Iris pigment epithelial cell (primary cell): ENCODE data around the gene ATAD1.
"Not testable (repeated sequence)": the region's sequence is repeated elsewhere in the genome, so short reads cannot be mapped to it uniquely, and the experiment has no call there.

ENCODE experiments used
- DNase-seq: peaks from one replicate; pipeline ENCODE4 v3.0.0-alpha.2; 2011; ENCODE audit warnings: low read depth

ATAD1 gene

DNA sequence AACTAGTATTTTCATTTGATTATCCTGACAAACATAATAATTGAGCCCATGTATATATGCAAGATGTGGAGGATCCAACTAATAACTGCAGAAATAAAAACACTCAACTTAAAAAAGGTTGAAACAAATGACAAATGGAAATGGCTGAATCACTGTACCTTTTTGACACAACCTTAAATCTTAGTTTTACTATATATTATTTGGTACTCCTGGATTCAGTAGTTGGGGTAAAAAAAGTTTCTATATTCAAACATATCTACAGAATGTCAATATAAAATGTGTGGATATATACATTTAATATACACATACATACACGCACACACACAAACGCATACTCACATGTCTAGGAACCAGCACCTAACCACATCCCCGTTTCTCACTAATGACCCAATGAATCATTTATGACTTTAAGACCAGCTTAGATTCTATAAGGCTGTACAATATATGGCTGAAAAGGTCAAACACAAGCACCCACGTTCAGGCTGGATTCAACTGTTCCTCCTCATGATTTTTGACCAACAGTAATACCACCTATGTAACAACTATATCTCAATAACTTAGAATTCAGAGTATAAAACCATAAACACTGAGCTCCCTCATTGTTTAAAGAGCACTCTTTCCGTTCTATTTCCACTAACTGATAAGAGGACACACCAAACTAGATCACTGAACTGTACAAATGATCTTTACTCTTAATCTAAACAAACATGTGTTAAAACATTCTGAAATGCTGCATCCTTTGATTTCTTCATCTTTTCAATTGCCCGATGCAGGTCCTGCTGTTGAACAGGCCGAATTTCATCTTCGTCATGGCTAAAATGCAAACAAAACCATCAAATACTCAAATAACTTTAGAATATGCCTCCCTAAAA, 63.8 kb downstream of the ATAD1 start:
- no peak for DNase-seq

DNA sequence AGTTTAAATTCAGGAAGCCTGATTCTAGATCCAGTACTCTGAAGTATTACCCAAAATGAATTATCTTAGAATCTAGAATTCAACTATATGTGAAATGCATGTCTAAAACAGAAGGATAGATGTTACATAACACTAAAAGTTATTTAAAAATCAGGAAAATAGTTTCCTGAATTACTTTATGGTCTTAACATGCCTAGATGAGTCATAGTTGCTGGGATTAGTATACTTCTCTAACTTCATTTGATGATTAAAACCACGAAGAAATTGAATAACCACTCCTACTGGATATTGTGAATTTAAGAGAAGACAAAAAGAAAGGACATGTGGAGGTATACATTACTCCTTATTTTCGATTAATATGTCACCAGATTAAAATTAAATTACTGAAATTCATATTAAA, 65.5 kb downstream of the ATAD1 start:
- peak; percentile 78 for DNase-seq

DNA sequence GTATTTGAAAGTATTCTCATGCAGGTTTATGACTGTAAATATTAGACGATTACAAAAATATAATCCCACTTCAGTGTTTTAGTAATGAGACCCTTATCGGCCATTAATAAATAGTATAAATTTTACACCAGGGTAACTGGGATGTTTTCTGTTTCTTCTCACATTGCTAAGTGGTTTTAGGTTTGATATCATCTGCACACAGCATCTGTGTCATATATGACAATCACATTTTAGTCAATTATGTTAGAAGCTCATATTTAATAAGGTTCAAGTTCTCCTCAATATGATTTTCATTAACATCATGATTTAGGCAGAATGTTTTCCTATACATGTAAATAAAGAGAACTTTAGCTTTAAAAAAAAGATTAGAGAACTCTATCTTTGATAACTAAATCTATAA, 66.8 kb downstream of the ATAD1 start:
- DNase-seq, result no peak

DNA sequence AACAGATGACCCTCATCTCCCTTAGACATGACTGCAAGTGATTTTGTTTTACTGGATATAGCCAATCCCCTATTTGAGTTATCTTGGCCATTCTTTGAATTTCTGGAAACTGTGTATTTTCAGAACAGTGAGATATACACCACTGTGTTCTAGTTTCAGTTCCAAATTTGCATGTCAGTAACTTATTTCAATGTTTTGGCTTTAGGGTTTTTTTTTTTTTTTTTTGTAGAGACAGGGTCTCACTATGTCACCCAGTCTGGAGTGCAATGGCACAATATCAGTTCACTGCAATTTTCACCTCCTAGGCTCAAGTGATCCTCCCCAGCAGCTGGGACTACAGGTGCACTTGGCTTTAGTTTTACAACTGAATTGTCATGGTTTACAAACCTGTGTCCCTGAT, 67.2 kb downstream of the ATAD1 start:
- DNase-seq, result no peak

DNA sequence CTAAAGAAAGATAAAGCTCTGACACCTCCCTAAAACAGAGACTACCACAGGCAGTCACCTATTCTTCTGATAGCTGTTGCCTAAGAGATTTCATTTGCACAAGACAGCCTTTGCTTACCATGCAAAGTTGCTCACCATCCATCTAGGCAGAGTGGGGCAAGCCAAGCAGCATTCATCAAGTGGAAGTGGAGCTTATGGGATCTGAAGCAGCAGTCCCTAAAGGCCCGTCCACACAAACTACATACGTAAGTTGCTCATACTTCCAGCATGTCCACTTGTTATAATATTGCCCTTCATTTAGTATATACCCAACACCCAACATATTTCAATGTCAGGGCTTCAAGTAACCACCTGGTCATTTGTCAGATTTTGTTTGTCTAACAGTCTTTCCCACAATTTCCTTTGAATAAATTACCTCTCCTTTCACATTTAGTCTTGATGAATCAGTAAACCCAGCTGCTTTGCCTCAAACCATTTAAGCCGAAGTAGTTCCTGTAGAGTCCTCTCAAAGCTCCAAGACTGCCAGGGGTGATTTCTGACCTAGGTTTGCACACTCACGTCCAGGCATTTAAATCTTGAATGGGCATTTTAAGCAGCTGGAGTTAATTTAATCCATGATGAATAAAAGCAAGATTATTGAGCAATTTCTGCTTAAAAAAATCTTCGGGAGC, 67.9 kb downstream of the ATAD1 start:
- peak; percentile 78 for DNase-seq

DNA sequence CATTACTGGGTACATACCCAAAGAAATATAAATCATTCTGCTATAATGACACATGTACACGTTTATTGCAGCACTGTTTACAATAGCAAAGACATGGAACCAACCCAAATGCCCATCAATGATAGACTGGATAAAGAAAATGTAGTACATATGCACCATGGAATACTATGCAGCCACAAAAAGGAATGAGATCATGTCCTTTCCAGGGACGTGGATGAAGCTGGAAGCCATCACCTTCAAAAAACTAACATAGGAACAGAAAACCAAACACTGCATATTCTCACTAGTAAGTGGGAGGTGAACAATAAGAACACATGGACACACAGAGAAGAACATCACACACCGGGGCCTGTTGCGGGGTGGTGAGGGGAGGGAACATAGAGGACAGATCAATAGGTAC, 69.8 kb downstream of the ATAD1 start:
- not testable (repeated sequence) for DNase-seq

DNA sequence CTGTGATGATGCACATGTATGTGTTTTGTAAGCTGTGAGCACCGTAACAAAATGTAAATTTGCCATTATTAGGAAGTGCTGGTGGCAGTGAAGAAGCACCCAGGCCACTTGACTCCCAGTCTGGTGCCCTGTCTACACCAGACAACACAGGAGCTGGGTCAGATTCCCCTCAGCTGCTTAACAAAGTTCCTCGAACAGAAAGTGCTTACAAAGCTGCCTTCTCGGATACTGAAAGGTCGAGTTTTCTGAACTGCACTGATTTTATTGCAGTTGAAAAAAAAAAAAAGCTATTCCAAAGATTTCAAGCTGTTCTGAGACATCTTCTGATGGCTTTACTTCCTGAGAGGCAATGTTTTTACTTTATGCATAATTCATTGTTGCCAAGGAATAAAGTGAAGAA, 71.1 kb downstream of the ATAD1 start:
- DNase-seq, result no peak

DNA sequence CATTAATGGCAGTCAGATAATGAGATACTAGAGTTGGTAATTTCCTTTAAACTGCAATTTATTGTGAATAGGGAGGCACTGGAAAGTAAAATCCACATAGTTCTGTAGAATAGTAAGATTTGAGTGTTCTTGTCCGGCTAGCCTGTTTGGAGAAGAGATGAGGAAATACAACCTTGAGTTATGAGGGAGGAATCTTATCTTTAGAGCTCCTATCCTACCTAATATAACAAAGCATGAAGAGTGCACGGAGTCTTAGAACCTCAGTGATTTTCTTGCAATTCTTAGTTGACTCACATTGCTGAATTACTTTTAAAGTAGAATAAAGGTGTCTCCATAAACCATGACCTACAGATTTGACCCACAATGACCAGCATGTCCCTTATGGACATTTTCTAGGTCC, 73.4 kb downstream of the ATAD1 start:
- DNase-seq, result no peak

DNA sequence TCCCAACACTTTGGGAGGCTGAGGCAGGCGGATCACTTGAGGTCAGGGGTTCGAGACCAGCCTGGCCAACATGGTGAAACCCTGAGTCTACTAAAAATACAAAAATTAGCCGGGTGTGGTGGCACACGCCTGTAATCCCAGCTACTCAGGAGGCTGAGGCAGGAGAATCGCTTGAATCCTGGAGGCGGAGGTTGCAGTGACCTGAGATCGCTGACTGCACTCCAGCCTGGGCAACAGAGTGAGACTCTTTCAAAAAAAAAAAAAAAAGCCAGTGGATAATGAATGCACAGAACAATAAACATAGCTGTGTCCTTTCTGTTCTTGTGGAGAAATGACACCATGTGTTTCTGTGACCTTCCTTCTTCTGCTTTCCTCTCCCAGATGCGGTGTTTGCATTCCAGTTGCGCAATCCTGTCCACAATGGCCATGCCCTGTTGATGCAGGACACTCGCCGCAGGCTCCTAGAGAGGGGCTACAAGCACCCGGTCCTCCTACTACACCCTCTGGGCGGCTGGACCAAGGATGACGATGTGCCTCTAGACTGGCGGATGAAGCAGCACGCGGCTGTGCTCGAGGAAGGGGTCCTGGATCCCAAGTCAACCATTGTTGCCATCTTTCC, 74.9 kb downstream of the ATAD1 start:
- peak; percentile 32 for DNase-seq

DNA sequence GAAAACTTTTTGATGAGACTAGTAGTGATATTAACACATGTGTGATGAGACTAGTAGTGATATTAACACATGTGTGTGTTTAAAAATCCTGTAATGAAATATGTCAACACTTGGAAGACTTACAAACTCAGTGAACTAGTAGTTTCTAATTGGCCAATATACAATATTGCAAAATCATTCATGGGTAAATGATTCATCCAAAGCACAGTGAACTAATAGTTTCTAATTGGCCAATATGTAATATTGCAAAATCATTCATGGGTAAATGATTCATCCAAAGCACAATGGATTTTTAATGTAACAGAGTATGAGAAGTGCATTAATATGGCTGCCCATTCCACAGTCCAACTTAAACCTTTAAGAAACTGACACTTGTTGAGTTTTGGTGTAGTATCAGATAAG, 77.8 kb downstream of the ATAD1 start:
- DNase-seq, result peak; percentile 89

DNA sequence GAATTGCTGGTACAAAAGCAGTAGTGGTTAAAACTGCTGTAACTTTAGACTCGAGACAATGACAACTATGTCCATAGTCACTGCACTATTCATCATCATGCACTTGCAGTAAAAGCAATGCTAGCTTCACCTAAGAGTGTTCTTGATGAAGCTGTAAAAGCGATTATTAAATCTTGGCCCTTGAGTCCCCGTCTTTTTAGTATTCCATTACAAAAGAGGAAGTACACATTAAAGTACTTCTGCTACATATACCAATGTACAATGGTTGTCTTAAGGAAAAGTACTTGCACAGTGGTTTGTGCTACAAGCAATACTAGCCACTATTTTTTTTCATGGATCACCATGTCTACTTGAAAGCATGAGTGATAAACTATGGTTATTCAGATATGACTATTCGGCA, 78.3 kb downstream of the ATAD1 start:
- no peak for DNase-seq

DNA sequence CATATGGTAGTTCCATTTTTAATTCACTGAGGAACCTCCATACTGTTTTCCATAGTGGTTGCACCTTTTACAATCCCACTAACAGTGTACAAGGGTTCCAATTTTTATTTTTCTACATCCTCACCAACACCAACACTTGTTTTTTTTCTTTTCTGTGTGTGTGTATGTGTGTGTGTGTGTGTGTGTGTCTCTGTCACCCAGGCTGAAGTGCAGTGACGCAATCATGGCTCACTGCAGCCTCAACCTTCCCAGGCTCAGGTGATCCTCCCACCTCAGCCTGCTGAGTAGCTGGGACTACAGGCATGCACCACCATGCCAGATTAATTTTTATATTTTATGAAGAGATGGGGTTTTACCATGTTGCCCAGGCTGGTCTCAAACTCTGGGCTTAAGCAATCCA, 79.8 kb downstream of the ATAD1 start:
- DNase-seq, result not testable (repeated sequence)

DNA sequence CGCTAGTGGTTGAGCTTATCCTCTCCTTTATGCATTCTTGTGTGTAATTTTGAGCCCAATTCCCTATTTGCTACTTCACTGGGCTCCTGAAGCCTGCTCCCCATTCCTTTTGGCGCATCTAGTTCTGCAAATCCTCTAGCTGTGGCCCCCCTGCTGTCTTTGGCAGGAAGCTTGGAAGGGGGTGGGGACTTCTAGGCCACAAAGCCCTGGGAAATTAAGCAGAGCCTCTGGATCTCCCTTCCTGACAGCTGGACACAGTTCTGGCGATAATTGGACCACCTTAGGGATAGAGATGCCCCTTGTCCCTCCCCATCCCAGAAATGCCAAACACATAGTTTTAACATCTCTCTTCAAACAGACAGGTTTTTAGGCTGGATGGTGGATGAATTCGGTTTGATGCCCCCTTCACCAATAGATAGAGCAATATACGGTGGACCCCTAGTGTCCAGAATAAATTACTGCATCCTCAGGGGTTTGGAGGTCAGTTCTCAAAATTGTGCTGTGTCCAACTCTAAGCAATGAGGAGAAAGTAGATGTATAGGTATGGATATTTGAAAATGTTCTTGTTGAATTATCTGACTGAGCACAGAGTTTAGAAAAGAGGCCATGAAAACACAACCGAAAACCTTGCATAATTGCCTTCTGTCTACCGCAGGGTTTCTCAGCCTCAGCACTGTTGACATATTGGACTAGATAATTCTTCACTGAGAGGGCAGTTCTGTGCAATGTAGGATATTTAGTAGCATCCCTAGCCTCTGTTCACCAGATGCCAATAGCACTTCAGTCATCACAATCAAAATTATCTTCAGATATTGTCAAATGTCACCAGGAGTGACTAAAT, 82.8 kb downstream of the ATAD1 start:
- DNase-seq, result peak; percentile 47

DNA sequence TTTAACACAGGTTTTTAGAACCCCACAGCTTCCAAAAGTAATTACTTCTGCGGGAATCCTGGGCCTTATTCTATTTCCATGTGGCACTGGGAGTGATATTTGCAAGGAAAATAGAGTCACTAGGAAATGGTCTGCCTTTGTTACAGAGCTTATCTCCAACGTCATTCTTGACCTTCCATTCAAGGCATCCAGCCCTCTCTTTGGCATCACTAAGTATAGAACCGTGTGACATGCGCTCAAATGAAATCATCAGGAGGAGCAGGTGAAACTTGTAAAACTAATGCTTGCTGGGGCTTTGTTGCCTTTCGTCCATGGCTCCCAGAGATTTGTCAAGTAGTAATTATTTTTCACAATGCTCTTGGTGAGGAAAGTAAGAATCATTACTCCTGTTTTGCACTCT, 84.9 kb downstream of the ATAD1 start:
- DNase-seq, result no peak

DNA sequence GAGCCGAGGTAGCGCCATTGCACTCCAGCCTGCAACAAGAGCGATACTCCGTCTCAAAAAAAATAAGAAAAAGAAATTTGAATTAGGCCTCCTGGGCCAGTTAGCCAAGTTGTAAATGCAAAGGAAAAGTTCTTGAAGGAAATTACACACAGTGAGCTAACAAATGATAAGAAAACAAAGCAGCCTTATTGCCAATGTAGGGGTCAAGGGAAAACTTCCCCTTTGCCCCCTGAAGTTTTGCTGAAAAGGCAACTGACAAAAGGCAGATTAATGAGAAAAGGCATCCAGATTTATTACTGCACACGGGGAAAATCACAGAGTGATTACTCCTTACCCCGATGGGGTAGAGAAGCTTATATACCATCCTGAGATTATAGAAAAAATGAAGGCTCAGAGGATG, 88.1 kb downstream of the ATAD1 start:
- no peak for DNase-seq

DNA sequence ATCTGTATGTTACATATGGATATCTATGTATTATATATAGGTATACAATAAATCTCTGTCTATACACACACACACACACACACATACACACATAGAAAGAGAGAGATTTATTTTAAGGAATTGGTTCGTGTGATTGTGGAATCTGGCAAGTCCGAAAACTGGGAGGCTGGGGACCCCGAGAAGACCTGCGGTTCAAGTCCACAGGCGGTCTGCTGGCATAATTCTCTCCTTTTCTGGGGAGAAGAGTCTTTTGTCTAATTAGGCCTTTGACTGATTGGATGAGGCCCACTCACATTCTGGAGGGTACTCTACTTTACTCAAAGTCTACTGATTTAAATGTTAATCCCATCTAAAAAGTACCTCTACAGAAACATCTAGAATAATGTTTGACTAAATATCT, 93.2 kb downstream of the ATAD1 start:
- DNase-seq, result no peak

DNA sequence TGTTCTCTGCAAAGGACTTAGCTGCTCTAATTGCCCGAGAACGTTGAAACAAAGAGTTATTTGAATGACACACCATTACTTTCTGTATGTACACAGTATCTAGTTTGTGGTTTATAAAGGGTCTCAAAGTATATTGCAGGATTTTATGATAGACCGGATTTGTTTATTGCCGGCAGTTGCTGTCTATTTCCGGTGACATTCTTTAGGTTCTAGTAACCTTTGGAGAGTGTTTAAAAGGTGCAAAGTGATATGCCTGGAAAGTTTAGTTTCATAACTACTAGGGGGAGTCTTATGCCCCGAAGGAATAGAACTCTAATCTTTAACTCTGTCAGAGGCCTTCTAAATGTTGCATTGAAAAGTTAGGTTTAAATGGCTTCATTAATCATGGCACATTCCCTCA, 94.5 kb downstream of the ATAD1 start:
- peak; percentile 38 for DNase-seq

DNA sequence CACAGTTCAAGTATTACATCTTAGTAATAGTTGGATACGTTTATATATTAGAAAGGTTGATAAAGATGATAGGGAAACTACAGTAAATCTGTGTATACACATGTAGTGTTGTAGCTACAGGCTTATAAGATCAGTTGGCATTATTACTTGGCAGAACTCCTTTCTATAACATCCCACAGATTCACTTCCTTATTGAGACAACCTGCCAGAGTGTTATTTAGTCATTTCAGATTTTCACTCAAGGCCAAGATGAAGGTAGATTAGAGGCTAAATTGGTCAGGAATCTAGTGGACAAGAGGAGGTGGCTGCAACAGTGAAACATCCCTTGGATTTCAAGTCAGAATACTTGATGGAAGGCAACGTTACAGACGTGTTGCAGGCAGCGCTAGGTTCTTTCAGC, 95.3 kb downstream of the ATAD1 start:
- DNase-seq, result no peak

DNA sequence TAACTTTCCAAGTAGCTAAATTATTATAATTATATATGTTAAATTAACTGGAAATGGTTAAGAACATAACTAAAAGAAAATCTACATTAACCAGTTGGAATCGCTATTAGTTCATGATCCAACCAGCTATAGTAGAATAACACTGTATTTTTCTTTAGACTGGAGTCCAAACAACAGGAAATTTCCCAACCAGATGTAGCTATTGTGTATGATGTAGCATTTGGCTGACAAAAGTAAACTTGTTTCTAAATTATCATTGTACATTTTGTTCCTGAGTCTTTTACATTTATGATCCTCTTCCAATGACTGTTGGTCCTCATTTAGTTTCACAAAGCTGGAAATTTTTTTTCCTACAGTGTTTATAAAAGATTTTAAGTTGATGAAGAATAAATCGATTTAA, 96.2 kb downstream of the ATAD1 start:
- peak; percentile 40 for DNase-seq

DNA sequence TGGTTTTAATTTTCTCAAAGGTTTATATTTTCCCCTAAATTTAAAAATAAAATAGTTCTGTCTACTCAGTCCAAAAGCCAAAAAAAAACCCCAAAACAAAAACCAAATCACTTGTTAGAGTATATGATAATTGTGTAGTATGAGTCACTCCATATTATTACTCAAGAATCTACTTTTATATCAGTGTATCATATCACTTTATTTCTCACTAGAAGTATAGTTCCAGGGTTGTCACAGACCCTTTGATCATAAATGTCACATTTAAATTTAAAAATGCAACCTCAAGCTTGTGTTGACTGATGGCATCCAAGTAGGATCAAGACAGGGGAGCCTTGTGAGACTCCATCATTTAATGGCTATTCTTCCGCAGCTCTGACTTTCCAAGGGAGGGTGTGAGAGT, 97.4 kb downstream of the ATAD1 start:
- DNase-seq, result no peak

DNA sequence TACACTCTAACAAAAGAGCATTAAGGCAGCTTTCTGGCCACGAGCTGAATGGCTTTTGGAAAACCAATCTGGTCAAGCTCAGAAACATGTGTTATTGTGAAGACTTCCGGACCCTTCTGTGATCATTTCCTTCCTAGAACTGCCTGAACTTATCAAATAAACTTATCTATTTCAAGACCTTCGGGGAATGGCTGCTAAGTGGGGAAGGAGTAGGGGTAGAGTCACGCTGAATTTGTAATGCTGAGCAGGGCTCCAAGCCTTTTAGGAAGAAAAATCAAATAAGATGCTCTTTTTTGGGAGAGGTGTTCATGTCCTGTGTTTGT, 101.7 kb downstream of the ATAD1 start:
- no peak for DNase-seq

DNA sequence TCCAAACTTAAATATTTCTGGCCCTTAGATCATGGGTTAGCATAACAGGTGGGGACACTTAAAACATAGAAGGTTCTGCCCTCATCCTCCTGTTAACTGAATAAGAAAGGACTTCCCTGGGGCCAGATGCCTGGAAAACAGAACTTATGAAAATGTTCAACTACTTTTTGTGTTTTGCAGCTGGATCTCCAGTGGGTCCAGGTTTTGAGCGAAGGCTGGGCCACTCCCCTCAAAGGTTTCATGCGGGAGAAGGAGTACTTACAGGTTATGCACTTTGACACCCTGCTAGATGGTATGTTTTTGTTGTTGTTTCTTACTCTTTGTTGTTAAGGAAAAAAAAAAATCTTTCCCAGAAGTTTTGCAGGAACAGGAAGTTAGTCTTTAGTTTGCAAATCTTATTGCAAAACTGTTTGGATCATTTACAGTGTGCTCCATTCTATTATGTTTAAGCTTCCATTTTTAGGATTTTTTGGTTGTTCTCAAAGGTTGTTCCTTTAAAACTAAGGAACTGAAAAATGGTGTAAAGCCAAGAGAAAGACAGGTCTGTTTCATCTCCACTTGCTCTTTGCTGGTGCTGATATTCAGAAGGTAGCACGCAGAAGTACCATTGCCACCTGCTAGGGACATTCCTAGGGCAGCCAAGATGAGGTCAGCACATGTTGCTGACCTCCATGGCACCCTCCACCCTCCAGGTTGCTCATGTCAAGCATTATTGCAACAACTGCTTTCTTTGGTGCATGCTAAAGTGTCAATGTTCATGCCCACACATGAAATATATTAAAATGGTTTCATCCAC, 102.3 kb downstream of the ATAD1 start:
- DNase-seq, result no peak
